AG04450 (cell line): ENCODE measurements around the gene DCUN1D4. TPM values are rescaled to one million over a fixed set of nuclear protein-coding genes. Genes with fewer than 3 reads are reported as not detected.
A peak's percentile ranks its signal among the peaks of the same experiment; 100 is the strongest.

Experiments
- CTCF ChIA-PET: fragments of 300-600, 350-600 bp; formaldehyde crosslinking; extraction: SDS; loops from one replicate; lab custom pipeline; 2022; ENCODE audit warnings: antibody characterized with exemption, inconsistent platforms; lab: Charles Lee
- POLR2A ChIA-PET: fragments of 350-600 bp; formaldehyde crosslinking; extraction: SDS; loops from one replicate; lab custom pipeline; 2021; ENCODE audit warnings: antibody characterized with exemption, inconsistent platforms; lab: Yijun Ruan, JAX
- DNase-seq: peaks from one replicate; pipeline ENCODE4 v3.0.0-alpha.2; 2011; ENCODE audit warnings: low read depth, low spot score
- H3K27ac ChIP-seq: one replicate; pipeline ENCODE4 v1.5.1; 2012; ENCODE audit warnings: low read depth, low read length, control low read depth
- H3K27me3 ChIP-seq: one replicate; pipeline ENCODE4 v1.6.0; 2012; ENCODE audit warnings: low read length; ENCODE audit not compliant: control insufficient read depth, insufficient read depth
- H3K4me3 ChIP-seq: 2 replicates; pipeline ENCODE4 v1.5.1; 2011; ENCODE audit warnings: mild to moderate bottlenecking, low read depth, low read length, control low read depth
- H3K9me3 ChIP-seq: 2 replicates; pipeline ENCODE4 v1.5.1; 2012; ENCODE audit warnings: low read length; ENCODE audit not compliant: control insufficient read depth, insufficient read depth
- polyA plus RNA-seq: library from polyadenylated mRNA; depleted of rRNA; stranded (reverse); fragments of >200 nt; gene quantifications from 2 replicates; pipeline ENCODE4 v1.2.3, GENCODE V29; 2011
- TF ChIP-seq, protein P1 (sequence below): IDR thresholded peaks from 2 replicates; pipeline ENCODE4 v1.5.1; 2011; ENCODE audit warnings: low read depth, low read length, control low read depth, inconsistent platforms

Gene DCUN1D4
- polyA plus RNA-seq, 1 experiment = 67.2 TPM

DNA sequence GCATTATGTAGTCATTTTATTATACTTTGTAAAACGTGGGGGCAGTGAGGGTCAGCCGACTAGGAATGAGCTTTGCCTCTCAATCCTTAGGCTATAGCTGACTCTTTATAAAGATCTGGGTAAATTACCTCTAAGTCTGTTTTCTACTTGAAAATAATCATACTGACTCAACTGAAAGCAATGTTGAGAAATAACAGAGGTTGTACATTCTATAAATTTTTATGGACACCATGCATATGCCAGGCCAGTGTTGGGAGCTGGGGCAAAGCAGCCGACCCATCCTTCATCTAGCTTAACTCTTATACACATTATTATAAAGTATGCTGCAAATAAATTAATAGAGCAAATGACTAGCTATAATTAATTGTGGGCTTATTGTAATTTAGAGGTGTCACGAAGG, 2.2 kb upstream of the DCUN1D4 start:
- no peaks in the 10 kb centered on the region for H3K27me3 ChIP-seq
- TF ChIP-seq, protein P1, sequence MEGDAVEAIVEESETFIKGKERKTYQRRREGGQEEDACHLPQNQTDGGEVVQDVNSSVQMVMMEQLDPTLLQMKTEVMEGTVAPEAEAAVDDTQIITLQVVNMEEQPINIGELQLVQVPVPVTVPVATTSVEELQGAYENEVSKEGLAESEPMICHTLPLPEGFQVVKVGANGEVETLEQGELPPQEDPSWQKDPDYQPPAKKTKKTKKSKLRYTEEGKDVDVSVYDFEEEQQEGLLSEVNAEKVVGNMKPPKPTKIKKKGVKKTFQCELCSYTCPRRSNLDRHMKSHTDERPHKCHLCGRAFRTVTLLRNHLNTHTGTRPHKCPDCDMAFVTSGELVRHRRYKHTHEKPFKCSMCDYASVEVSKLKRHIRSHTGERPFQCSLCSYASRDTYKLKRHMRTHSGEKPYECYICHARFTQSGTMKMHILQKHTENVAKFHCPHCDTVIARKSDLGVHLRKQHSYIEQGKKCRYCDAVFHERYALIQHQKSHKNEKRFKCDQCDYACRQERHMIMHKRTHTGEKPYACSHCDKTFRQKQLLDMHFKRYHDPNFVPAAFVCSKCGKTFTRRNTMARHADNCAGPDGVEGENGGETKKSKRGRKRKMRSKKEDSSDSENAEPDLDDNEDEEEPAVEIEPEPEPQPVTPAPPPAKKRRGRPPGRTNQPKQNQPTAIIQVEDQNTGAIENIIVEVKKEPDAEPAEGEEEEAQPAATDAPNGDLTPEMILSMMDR = no peak
- CTCF ChIA-PET = interaction anchor here (0.6 to 1.5 kb wide), 4 partner anchors 9 to 186 kb away, joined by 3 to 6 read pairs (median 4); no protein-coding TSS in a partner anchor

DNA sequence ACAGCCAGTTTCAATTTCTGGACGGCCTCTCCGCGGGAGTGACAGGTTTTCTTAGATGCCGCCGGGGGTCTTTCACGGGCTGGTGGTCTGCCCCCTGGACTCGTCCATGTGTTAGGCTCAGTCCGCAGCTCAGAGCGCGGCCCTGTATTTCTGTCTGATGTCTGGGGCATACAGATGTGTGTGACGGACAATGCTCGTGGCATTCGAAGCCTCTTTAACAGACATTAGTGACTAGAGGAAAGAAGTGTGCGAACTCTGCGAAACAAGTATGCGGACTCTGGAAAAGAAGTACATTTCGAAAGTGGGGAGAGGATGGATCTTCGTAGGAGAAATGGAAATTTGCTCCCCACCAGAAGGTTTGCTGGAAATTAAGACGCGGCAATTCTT, 793 bp upstream of the DCUN1D4 start:
- DNase-seq = no peak
- no peaks in the 10 kb centered on the region for H3K9me3 ChIP-seq
- ChIA-PET CTCF (interaction anchor here (0.7 to 1.9 kb wide), 4 partner anchors 10 to 53 kb away, joined by 4 to 15 read pairs (median 6); no protein-coding TSS in a partner anchor), POLR2A (interaction anchor here (0.5 to 1.3 kb wide), 2 partner anchors 195 to 457 kb away, joined by 3 to 5 read pairs; partner anchors contain the start of gene SGCB)
- no peaks in the 10 kb centered on the region for H3K27me3 ChIP-seq
- peak overlapping the region; percentile 71 for H3K4me3 ChIP-seq
- TF ChIP-seq, protein P1 = no peak
- peak overlapping the region; percentile 59 for H3K27ac ChIP-seq

More for the DNA sequence above, 2.2 kb upstream of the DCUN1D4 start:
- Histone ChIP-seq H3K27ac (no peak overlapping the region), H3K4me3 (no peak overlapping the region), H3K9me3 (no peaks in the 10 kb centered on the region)
- POLR2A ChIA-PET = no interaction called here
- no peak for DNase-seq

DNA sequence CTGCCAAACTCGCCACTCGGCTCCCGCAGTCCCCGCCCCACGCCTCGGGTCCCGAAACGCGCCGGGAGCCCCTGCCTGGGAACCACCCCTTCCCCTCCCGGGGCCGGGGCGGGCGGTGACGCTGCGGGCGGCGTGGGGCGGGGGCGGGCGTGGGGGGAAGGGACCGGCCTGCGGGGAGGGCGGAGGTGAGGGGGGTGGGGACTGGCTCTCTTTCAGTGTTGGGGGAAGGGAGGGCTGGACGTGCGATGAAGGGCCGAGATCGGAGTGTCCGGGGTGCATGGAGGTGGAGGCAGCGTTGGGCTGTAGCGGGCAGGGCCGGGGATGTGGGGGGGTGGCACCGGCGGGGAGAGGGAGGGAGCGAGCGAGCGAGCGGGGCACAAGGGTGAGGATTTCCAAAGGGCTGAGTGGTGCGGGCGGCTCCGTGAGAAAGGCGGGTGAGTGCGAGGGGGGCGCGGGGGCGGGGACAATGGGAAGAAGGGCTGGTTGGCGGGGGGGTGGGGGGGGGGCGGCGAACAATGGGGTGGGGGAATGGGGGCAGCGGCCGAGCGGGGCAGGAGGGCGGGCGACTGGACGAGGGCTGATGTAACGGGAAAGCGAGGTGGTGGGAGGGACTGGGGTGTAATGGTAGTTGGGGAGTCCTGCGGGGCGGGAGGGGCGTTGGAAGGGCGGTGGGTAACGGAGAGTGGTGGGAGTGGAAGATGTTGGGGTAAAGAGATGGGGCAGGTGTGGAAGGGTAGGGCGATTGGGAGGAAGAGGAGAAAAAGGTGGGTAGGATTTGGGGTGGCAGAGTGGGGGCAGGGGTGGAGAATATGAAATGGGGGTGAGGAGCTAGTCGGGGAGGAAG, 578 bp downstream of the DCUN1D4 start:
- H3K9me3 ChIP-seq = no peaks in the 10 kb centered on the region
- ChIA-PET CTCF (interaction anchor here (0.8 to 1.9 kb wide), 3 partner anchors 9 to 52 kb away, joined by 3 to 15 read pairs (median 5); no protein-coding TSS in a partner anchor), POLR2A (interaction anchor here (1.3 kb wide), 1 partner anchor 194 kb away, joined by 5 read pairs; the partner anchor contains the start of gene SGCB)
- peak overlapping the region; percentile 78 for H3K27ac ChIP-seq
- DNase-seq = no peak
- TF ChIP-seq, protein P1 = no peak
- H3K4me3 ChIP-seq = peak overlapping the region; percentile 82
- no peaks in the 10 kb centered on the region for H3K27me3 ChIP-seq

DNA sequence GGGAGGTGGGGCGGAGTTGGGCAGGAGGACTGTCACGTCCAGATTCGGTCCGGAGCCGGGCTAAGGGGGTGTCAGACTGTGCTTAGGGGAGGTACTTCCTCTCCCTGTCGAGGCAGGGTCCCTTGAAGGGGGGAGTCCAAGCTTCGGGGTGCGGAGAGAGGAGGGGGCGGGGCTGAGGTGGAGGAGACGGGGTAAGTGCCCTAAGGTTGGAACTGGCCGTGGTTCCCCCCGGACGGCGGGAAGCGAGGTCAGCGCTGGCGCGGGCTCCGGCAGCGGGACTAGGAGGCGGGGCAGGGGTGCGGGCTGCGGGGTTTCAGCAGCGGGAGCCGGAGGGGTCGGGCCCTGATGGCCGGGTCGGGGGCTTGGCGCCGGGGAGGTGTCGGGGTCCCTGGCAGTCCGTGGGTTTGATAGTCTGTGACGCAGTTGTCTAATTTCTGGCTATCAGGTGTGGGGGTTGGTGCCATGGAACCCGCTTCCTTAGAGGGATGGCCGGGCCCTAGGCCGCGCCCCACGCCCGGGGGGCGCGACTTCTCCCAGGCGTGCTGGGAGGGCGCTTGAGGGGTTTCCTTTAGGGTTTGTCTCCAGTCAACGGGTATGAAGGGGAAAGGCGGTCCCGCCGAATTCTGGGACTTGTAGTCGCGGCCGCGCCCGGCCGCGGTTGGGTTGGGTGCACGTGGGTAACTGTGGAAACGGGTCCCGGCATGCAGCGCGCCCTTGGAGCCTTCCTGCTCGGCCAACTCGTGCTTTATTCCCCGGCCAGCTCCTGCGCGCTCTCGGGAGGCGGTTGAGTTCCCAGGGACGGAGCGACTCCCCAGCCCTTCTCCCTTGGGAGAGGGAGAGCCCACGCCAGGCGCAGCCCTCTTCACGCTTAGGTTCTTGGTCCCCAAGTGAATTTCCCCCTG, 1.5 kb downstream of the DCUN1D4 start:
- TF ChIP-seq, protein P1 = no peak
- POLR2A ChIA-PET = no interaction called here
- Histone ChIP-seq H3K27me3 (no peaks in the 10 kb centered on the region), H3K4me3 (peak overlapping the region; percentile 82), H3K9me3 (no peaks in the 10 kb centered on the region), H3K27ac (peak overlapping the region; percentile 65)
- peak; percentile 82 for DNase-seq
- CTCF ChIA-PET = interaction anchor here (0.8 kb wide), 1 partner anchor 39 kb away, joined by 3 read pairs; no protein-coding TSS in a partner anchor
